GM18526 (cell line): ENCODE results near the gene PPP1R3A.

Source experiments
- POLR2A ChIP-seq: IDR thresholded peaks from 3 replicates; pipeline ENCODE4 v1.6.1; 2011; ENCODE audit not compliant: insufficient read length; ENCODE audit errors: extremely low read depth

Gene PPP1R3A

GRCh38 chr7:113828581-113828980, 90.2 kb downstream of the PPP1R3A start:
- TF ChIP-seq POLR2A: no peak
